WTC11 (cell line): ENCODE data around the gene ZNF202. TPM values are rescaled to one million over a fixed set of nuclear protein-coding genes. Genes with fewer than 3 reads are reported as not detected.

ENCODE experiments used
- ATAC-seq: fragments of 200-7000 bp; cut with Tn5 transposase; 2 replicates; pipeline ENCODE4 v1.10.0; 2021; ENCODE audit warnings: mild to moderate bottlenecking, moderate library complexity
- CTCF ChIA-PET: fragments of 300-600 bp; sonication (Branson Sonifier 250); formaldehyde crosslinking; loops from one replicate; lab custom pipeline; 2021; ENCODE audit warnings: antibody characterized with exemption; lab: Charles Lee
- POLR2A ChIA-PET: fragments of 350-600 bp; sonication (Branson Sonifier 250); formaldehyde crosslinking; loops from one replicate; lab custom pipeline; 2021; ENCODE audit warnings: antibody characterized with exemption; lab: Charles Lee
- DNase-seq: peaks from one replicate; pipeline ENCODE4 v3.0.0; 2021; ENCODE audit warnings: low spot score
- H3K27ac Mint-ChIP-seq: 2 replicates; pipeline ENCODE4 v1.8.0; 2021; ENCODE audit warnings: mixed read lengths
- H3K27me3 Mint-ChIP-seq: 2 replicates; pipeline ENCODE4 v1.8.0; 2021; ENCODE audit warnings: low read depth, mild to moderate bottlenecking, moderate library complexity, mixed read lengths
- H3K36me3 Mint-ChIP-seq: 2 replicates; pipeline ENCODE4 v1.8.0; 2021; ENCODE audit warnings: mixed read lengths
- H3K4me1 Mint-ChIP-seq: 2 replicates; pipeline ENCODE4 v1.8.0; 2022; ENCODE audit warnings: mixed read lengths
- H3K4me3 Mint-ChIP-seq: 2 replicates; pipeline ENCODE4 v1.8.0; 2021; ENCODE audit warnings: mild to moderate bottlenecking, moderate library complexity, mixed read lengths
- H3K9me3 Mint-ChIP-seq: 2 replicates; pipeline ENCODE4 v1.8.0; 2021; ENCODE audit warnings: mixed read lengths
- ATF1 ChIP-seq: sonication (generic); formaldehyde crosslinking; IDR thresholded peaks from 2 replicates; pipeline ENCODE4 v1.8.1; 2023; ENCODE audit warnings: mild to moderate bottlenecking, moderate library complexity, missing genetic modification reagents
- CREB1 ChIP-seq: sonication (generic); formaldehyde crosslinking; IDR thresholded peaks from 2 replicates; pipeline ENCODE4 v1.8.0; 2023; ENCODE audit warnings: mild to moderate bottlenecking, missing genetic modification reagents
- IRF2 ChIP-seq: sonication (generic); formaldehyde crosslinking; IDR thresholded peaks from 2 replicates; pipeline ENCODE4 v1.8.0; 2022; ENCODE audit warnings: low read depth, missing genetic modification reagents, borderline replicate concordance
- JAZF1 ChIP-seq: fragments of 250-450 bp; sonication (Bioruptor Pico); IDR thresholded peaks from 2 replicates; pipeline ENCODE4 v1.9.0; 2021; ENCODE audit warnings: moderate library complexity, mild to moderate bottlenecking, inconsistent platforms
- NR1H2 ChIP-seq: sonication (generic); formaldehyde crosslinking; IDR thresholded peaks from 2 replicates; pipeline ENCODE4 v1.9.0; 2021; ENCODE audit warnings: mild to moderate bottlenecking, moderate library complexity, missing genetic modification reagents
- NR2C2 ChIP-seq: sonication (generic); formaldehyde crosslinking; IDR thresholded peaks from 2 replicates; pipeline ENCODE4 v1.8.0; 2022; ENCODE audit warnings: mild to moderate bottlenecking, missing genetic modification reagents
- OVOL2 ChIP-seq: fragments of 250-450 bp; sonication (Bioruptor Pico); IDR thresholded peaks from 2 replicates; pipeline ENCODE4 v1.9.0; 2021; ENCODE audit warnings: mild to moderate bottlenecking, borderline replicate concordance
- SMAD4 ChIP-seq: sonication (generic); formaldehyde crosslinking; IDR thresholded peaks from 2 replicates; pipeline ENCODE4 v1.8.0; 2022; ENCODE audit warnings: mild to moderate bottlenecking, missing genetic modification reagents
- TCF7 ChIP-seq: sonication (generic); formaldehyde crosslinking; IDR thresholded peaks from 2 replicates; pipeline ENCODE4 v1.8.0; 2022; ENCODE audit warnings: mild to moderate bottlenecking, low read depth, missing genetic modification reagents, moderate library complexity
- ZBTB21 ChIP-seq: sonication (generic); formaldehyde crosslinking; IDR thresholded peaks from 2 replicates; pipeline ENCODE4 v1.8.1; 2023; ENCODE audit warnings: mild to moderate bottlenecking, missing genetic modification reagents, borderline replicate concordance
- ZNF317 ChIP-seq: sonication (generic); formaldehyde crosslinking; IDR thresholded peaks from 2 replicates; pipeline ENCODE4 v1.8.1; 2023; ENCODE audit warnings: low read depth, mild to moderate bottlenecking, moderate library complexity, missing genetic modification reagents, borderline replicate concordance
- ZNF416 ChIP-seq: fragments of 250-450 bp; sonication (Bioruptor Pico); IDR thresholded peaks from 2 replicates; pipeline ENCODE4 v1.9.0; 2021; ENCODE audit warnings: mild to moderate bottlenecking, inconsistent platforms
- total RNA-seq: library from RNA; stranded (reverse); gene quantifications from 3 replicates; pipeline ENCODE4 v1.2.3, GENCODE V29; 2021
- TF ChIP-seq, protein P1 (sequence below): fragments of 250-450 bp; sonication (Bioruptor Pico); IDR thresholded peaks from 2 replicates; pipeline ENCODE4 v1.9.0; 2021; ENCODE audit warnings: mild to moderate bottlenecking, borderline replicate concordance
- TF ChIP-seq, protein P2 (sequence below): sonication (generic); formaldehyde crosslinking; IDR thresholded peaks from 2 replicates; pipeline ENCODE4 v1.8.1; 2022; ENCODE audit warnings: mild to moderate bottlenecking, missing genetic modification reagents, moderate library complexity, borderline replicate concordance
- TF ChIP-seq, protein P3 (sequence below): sonication (generic); formaldehyde crosslinking; IDR thresholded peaks from 2 replicates; pipeline ENCODE4 v1.8.1; 2022; ENCODE audit warnings: missing genetic modification reagents, borderline replicate concordance
- TF ChIP-seq, protein P4 (sequence below): sonication (generic); formaldehyde crosslinking; IDR thresholded peaks from 2 replicates; pipeline ENCODE4 v1.8.0; 2022; ENCODE audit warnings: mild to moderate bottlenecking, missing genetic modification reagents
- TF ChIP-seq, protein P5 (sequence below): sonication (generic); formaldehyde crosslinking; IDR thresholded peaks from 2 replicates; pipeline ENCODE4 v1.8.0; 2022; ENCODE audit warnings: mild to moderate bottlenecking, missing genetic modification reagents
- TF ChIP-seq, protein P6 (sequence below): sonication (generic); formaldehyde crosslinking; IDR thresholded peaks from 2 replicates; pipeline ENCODE4 v1.8.1; 2023; ENCODE audit warnings: mild to moderate bottlenecking, missing genetic modification reagents, moderate library complexity
- TF ChIP-seq, protein P7 (sequence below): sonication (generic); formaldehyde crosslinking; IDR thresholded peaks from 2 replicates; pipeline ENCODE4 v1.8.0; 2023; ENCODE audit warnings: missing genetic modification reagents, mild to moderate bottlenecking, borderline replicate concordance
- TF ChIP-seq, protein P8 (sequence below): fragments of 250-450 bp; sonication (Bioruptor Pico); IDR thresholded peaks from 2 replicates; pipeline ENCODE4 v1.9.0; 2021; ENCODE audit warnings: mild to moderate bottlenecking

ZNF202 gene
- total RNA-seq, 1 experiment from 2014 or later: 29.9 TPM

DNA sequence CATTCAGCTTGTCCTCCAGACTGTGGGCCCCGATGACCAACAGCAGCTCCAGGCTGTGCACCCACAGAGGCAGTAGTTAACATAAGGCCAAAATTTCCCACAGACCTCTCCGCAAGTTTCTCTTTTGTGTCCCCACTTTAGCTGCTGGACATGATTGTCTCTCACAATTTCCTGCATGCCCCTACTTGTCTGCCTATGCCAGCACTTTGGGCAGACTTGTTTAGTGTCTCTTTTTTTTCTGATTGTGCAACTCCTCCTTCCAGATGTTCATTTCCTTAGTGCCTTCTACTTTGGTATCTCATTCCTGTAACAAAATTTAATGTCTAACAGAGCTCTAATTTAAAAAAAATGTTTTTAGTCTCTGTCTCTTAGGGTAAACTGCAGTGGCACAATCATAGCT is 63.2 kb downstream of the ZNF202 start (continued):
- TF ChIP-seq OVOL2 (CRISPR knock-in tag): no peak
- TF ChIP-seq ATF1 (CRISPR knock-in tag): no peak
- TF ChIP-seq JAZF1 (CRISPR knock-in tag): no peak
- TF ChIP-seq, protein P1, sequence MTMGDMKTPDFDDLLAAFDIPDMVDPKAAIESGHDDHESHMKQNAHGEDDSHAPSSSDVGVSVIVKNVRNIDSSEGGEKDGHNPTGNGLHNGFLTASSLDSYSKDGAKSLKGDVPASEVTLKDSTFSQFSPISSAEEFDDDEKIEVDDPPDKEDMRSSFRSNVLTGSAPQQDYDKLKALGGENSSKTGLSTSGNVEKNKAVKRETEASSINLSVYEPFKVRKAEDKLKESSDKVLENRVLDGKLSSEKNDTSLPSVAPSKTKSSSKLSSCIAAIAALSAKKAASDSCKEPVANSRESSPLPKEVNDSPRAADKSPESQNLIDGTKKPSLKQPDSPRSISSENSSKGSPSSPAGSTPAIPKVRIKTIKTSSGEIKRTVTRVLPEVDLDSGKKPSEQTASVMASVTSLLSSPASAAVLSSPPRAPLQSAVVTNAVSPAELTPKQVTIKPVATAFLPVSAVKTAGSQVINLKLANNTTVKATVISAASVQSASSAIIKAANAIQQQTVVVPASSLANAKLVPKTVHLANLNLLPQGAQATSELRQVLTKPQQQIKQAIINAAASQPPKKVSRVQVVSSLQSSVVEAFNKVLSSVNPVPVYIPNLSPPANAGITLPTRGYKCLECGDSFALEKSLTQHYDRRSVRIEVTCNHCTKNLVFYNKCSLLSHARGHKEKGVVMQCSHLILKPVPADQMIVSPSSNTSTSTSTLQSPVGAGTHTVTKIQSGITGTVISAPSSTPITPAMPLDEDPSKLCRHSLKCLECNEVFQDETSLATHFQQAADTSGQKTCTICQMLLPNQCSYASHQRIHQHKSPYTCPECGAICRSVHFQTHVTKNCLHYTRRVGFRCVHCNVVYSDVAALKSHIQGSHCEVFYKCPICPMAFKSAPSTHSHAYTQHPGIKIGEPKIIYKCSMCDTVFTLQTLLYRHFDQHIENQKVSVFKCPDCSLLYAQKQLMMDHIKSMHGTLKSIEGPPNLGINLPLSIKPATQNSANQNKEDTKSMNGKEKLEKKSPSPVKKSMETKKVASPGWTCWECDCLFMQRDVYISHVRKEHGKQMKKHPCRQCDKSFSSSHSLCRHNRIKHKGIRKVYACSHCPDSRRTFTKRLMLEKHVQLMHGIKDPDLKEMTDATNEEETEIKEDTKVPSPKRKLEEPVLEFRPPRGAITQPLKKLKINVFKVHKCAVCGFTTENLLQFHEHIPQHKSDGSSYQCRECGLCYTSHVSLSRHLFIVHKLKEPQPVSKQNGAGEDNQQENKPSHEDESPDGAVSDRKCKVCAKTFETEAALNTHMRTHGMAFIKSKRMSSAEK: no peak
- no peak for TF ChIP-seq NR1H2 (CRISPR knock-in tag)
- no peak for TF ChIP-seq TCF7 (CRISPR knock-in tag)
- TF ChIP-seq ZBTB21 (CRISPR knock-in tag): no peak

DNA sequence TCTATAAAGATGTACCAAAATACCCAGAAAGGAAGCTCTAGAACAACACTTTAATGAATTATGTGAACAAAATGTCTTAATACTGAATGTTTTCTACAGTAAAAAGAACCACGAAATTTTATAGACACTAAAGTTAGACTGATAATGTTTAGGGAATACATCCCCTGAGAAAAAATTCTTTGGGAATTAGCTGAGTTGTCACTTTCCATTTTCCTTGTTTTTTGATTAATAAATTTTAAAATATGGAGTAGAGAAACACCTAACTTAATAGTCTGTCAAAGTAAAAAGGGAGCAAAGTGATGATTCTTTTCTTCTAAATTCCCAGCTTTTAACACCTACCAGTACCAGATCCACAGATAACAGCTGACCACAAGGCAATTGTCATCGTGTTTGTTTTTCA is 64.0 kb downstream of the ZNF202 start:
- ATAC-seq (no peak), DNase-seq (no peak)
- H3K27ac Mint-ChIP-seq: no peak overlapping the region
- no peaks in the 10 kb centered on the region for H3K4me1 Mint-ChIP-seq
- H3K4me3 Mint-ChIP-seq: no peak overlapping the region
- H3K36me3 Mint-ChIP-seq: no peaks in the 10 kb centered on the region
- H3K27me3 Mint-ChIP-seq: no peaks in the 10 kb centered on the region
- POLR2A ChIA-PET: no interaction called here
- CTCF ChIA-PET: no interaction called here
- peaks cover 8% of the 10 kb centered on the region for H3K9me3 Mint-ChIP-seq
- TF ChIP-seq, protein P2, sequence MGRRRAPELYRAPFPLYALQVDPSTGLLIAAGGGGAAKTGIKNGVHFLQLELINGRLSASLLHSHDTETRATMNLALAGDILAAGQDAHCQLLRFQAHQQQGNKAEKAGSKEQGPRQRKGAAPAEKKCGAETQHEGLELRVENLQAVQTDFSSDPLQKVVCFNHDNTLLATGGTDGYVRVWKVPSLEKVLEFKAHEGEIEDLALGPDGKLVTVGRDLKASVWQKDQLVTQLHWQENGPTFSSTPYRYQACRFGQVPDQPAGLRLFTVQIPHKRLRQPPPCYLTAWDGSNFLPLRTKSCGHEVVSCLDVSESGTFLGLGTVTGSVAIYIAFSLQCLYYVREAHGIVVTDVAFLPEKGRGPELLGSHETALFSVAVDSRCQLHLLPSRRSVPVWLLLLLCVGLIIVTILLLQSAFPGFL (CRISPR knock-in tag): no peak
- TF ChIP-seq SMAD4 (CRISPR knock-in tag) (no peak), ZNF416 (CRISPR knock-in tag) (no peak), IRF2 (no peak), ZNF317 (CRISPR knock-in tag) (no peak), NR2C2 (CRISPR knock-in tag) (no peak), CREB1 (CRISPR knock-in tag) (no peak)
- TF ChIP-seq, protein P3, sequence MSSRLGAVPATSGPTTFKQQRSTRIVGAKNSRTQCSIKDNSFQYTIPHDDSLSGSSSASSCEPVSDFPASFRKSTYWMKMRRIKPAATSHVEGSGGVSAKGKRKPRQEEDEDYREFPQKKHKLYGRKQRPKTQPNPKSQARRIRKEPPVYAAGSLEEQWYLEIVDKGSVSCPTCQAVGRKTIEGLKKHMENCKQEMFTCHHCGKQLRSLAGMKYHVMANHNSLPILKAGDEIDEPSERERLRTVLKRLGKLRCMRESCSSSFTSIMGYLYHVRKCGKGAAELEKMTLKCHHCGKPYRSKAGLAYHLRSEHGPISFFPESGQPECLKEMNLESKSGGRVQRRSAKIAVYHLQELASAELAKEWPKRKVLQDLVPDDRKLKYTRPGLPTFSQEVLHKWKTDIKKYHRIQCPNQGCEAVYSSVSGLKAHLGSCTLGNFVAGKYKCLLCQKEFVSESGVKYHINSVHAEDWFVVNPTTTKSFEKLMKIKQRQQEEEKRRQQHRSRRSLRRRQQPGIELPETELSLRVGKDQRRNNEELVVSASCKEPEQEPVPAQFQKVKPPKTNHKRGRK (CRISPR knock-in tag): no peak
- TF ChIP-seq, protein P4, sequence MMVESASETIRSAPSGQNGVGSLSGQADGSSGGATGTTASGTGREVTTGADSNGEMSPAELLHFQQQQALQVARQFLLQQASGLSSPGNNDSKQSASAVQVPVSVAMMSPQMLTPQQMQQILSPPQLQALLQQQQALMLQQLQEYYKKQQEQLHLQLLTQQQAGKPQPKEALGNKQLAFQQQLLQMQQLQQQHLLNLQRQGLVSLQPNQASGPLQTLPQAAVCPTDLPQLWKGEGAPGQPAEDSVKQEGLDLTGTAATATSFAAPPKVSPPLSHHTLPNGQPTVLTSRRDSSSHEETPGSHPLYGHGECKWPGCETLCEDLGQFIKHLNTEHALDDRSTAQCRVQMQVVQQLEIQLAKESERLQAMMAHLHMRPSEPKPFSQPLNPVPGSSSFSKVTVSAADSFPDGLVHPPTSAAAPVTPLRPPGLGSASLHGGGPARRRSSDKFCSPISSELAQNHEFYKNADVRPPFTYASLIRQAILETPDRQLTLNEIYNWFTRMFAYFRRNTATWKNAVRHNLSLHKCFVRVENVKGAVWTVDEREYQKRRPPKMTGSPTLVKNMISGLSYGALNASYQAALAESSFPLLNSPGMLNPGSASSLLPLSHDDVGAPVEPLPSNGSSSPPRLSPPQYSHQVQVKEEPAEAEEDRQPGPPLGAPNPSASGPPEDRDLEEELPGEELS (CRISPR knock-in tag): no peak
- TF ChIP-seq, protein P5, sequence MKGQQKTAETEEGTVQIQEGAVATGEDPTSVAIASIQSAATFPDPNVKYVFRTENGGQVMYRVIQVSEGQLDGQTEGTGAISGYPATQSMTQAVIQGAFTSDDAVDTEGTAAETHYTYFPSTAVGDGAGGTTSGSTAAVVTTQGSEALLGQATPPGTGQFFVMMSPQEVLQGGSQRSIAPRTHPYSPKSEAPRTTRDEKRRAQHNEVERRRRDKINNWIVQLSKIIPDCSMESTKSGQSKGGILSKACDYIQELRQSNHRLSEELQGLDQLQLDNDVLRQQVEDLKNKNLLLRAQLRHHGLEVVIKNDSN (CRISPR knock-in tag): no peak
- TF ChIP-seq, protein P6, sequence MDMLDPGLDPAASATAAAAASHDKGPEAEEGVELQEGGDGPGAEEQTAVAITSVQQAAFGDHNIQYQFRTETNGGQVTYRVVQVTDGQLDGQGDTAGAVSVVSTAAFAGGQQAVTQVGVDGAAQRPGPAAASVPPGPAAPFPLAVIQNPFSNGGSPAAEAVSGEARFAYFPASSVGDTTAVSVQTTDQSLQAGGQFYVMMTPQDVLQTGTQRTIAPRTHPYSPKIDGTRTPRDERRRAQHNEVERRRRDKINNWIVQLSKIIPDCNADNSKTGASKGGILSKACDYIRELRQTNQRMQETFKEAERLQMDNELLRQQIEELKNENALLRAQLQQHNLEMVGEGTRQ (CRISPR knock-in tag): no peak
- TF ChIP-seq, protein P7, sequence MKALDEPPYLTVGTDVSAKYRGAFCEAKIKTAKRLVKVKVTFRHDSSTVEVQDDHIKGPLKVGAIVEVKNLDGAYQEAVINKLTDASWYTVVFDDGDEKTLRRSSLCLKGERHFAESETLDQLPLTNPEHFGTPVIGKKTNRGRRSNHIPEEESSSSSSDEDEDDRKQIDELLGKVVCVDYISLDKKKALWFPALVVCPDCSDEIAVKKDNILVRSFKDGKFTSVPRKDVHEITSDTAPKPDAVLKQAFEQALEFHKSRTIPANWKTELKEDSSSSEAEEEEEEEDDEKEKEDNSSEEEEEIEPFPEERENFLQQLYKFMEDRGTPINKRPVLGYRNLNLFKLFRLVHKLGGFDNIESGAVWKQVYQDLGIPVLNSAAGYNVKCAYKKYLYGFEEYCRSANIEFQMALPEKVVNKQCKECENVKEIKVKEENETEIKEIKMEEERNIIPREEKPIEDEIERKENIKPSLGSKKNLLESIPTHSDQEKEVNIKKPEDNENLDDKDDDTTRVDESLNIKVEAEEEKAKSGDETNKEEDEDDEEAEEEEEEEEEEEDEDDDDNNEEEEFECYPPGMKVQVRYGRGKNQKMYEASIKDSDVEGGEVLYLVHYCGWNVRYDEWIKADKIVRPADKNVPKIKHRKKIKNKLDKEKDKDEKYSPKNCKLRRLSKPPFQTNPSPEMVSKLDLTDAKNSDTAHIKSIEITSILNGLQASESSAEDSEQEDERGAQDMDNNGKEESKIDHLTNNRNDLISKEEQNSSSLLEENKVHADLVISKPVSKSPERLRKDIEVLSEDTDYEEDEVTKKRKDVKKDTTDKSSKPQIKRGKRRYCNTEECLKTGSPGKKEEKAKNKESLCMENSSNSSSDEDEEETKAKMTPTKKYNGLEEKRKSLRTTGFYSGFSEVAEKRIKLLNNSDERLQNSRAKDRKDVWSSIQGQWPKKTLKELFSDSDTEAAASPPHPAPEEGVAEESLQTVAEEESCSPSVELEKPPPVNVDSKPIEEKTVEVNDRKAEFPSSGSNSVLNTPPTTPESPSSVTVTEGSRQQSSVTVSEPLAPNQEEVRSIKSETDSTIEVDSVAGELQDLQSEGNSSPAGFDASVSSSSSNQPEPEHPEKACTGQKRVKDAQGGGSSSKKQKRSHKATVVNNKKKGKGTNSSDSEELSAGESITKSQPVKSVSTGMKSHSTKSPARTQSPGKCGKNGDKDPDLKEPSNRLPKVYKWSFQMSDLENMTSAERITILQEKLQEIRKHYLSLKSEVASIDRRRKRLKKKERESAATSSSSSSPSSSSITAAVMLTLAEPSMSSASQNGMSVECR (CRISPR knock-in tag): no peak
- TF ChIP-seq, protein P8, sequence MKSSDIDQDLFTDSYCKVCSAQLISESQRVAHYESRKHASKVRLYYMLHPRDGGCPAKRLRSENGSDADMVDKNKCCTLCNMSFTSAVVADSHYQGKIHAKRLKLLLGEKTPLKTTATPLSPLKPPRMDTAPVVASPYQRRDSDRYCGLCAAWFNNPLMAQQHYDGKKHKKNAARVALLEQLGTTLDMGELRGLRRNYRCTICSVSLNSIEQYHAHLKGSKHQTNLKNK: no peak
